ENCODE results near the gene POTEF.
"Not testable (repeated sequence)": the region's sequence is repeated elsewhere in the genome, so short reads cannot be mapped to it uniquely, and the experiment has no call there.

Gene POTEF

DNA sequence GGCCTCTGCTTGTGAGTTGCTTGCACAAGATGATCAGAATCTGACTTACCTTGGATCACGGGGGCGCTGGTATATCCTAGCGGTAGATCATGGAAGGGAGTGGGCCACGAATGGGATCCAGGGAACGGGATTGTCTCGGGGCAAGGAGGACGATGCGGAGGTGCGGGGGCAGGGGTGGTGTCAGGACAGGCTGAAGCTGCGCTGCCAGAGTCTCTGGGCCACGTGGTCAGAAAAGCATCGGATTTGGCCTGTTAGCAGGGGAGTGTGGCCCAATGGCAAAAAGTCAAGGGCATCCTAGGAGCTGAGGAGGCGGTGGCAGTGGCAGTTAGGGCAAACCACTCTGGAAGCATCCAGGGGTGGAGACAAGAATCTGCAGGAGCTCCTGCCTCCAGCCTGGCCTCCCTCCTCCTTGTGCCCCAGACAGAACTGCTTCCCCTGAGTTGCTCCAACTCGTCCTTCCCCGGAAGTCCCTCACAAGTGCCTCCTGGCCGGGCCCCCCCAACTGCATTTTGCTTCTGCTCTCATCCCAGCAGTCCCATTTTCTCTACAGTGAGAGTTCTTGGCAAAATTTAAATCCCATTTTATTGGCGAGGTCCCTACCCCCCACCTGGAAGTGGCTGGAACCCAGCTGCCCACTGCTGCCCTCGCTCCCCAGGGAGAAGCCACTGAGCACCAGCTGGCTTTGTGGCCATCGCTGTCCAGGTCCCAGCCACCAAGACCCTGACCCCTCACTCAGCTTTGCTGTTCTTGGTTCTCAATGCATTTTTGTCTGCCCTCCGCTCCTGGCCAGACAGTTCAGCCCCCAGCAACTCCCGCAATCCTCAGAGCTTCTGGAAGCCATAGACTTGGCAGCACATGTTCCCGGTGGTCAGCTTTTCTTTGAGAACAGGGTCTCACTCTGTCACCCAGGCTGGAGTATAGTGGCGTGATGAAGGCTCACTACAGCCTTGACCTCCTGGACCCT lies 21.4 kb upstream of the POTEF start:
- Histone ChIP-seq H4K8ac (ENCODE audit: low read length) (no peak overlapping the region), H3K79me1 (replicated peaks; ENCODE audit: low read length, poor library complexity, severe bottlenecking) (peaks cover 3% of the 10 kb centered on the region), H2AFZ (ENCODE audit: low read depth, low read length) (no peak overlapping the region), H2AK5ac (ENCODE audit: low read length, severe bottlenecking) (no peak overlapping the region), H2BK120ac (ENCODE audit: low read depth, low read length) (no peak overlapping the region), H3K9ac (ENCODE audit: low read length) (no peak overlapping the region), H3K23ac (ENCODE audit: low read length in 2 of 2) (no peak overlapping the region), H3K4me1 (ENCODE audit: control insufficient read depth, insufficient read depth, low read depth, low read length) (no peaks in the 10 kb centered on the region), H3K4me3 (ENCODE audit: insufficient read depth in 1 of 2, low read depth in 1 of 2, low read length in 2 of 2) (no peak overlapping the region), H2BK5ac (ENCODE audit: low read depth, low read length, poor library complexity, severe bottlenecking) (no peak overlapping the region), H3K4ac (ENCODE audit: low read depth in 1 of 2, low read length in 2 of 2) (no peak overlapping the region), H3K18ac (ENCODE audit: low read depth in 1 of 2, low read length in 2 of 2) (no peak overlapping the region), H3K4me2 (ENCODE audit: low read length, poor library complexity, severe bottlenecking) (no peak overlapping the region), H3K36me3 (ENCODE audit: control insufficient read depth in 1 of 2, insufficient read depth in 2 of 2, low read depth in 1 of 2, low read length in 2 of 2) (peaks cover 10 to 45% of the 10 kb centered on the region in 2 experiments), H3K14ac (ENCODE audit: low read length in 2 of 2) (no peak overlapping the region), H3K27ac (ENCODE audit: low read length, poor library complexity, severe bottlenecking) (no peak overlapping the region), H3K27me3 (ENCODE audit: control insufficient read depth in 1 of 2, insufficient read depth in 1 of 2, low read length in 2 of 2) (no peaks in the 10 kb centered on the region), H4K91ac (ENCODE audit: low read length) (no peak overlapping the region), H3K9me3 (ENCODE audit: control insufficient read depth, low read length) (no peaks in the 10 kb centered on the region), H2BK12ac (ENCODE audit: low read length in 2 of 2) (no peak overlapping the region), H2BK15ac (ENCODE audit: low read depth, poor library complexity, severe bottlenecking) (no peak overlapping the region)
- no peak for DNase-seq
- 95% methylated on average over 23 of the region's 23 CpGs for WGBS

GRCh38 chr2:130148515-130148914 lies 19.5 kb upstream of the POTEF start:
- not testable (repeated sequence) for H3K14ac ChIP-seq (ENCODE audit: low read length in 2 of 2); H2AK5ac ChIP-seq (ENCODE audit: low read length, severe bottlenecking); H2AFZ ChIP-seq (ENCODE audit: low read depth, low read length); H3K4me1 ChIP-seq (ENCODE audit: control insufficient read depth, insufficient read depth, low read depth, low read length); H3K4ac ChIP-seq (ENCODE audit: low read depth in 1 of 2, low read length in 2 of 2); DNase-seq; H3K18ac ChIP-seq (ENCODE audit: low read depth in 1 of 2, low read length in 2 of 2); H3K79me1 ChIP-seq (replicated peaks; ENCODE audit: low read length, poor library complexity, severe bottlenecking); H3K27me3 ChIP-seq (ENCODE audit: control insufficient read depth in 1 of 2, insufficient read depth in 1 of 2, low read length in 2 of 2); H3K23ac ChIP-seq (ENCODE audit: low read length in 2 of 2); H3K27ac ChIP-seq (ENCODE audit: low read length, poor library complexity, severe bottlenecking); H2BK5ac ChIP-seq (ENCODE audit: low read depth, low read length, poor library complexity, severe bottlenecking); H3K9me3 ChIP-seq (ENCODE audit: control insufficient read depth, low read length); H3K4me2 ChIP-seq (ENCODE audit: low read length, poor library complexity, severe bottlenecking); H3K9ac ChIP-seq (ENCODE audit: low read length); H4K8ac ChIP-seq (ENCODE audit: low read length); H3K4me3 ChIP-seq (ENCODE audit: insufficient read depth in 1 of 2, low read depth in 1 of 2, low read length in 2 of 2); H2BK120ac ChIP-seq (ENCODE audit: low read depth, low read length); H2BK15ac ChIP-seq (ENCODE audit: low read depth, poor library complexity, severe bottlenecking); H4K91ac ChIP-seq (ENCODE audit: low read length); H2BK12ac ChIP-seq (ENCODE audit: low read length in 2 of 2)
- WGBS: 100% methylated on average over 2 of the region's 6 CpGs
- peaks cover 6 to 26% of the 10 kb centered on the region in 2 experiments for H3K36me3 ChIP-seq (ENCODE audit: control insufficient read depth in 1 of 2, insufficient read depth in 2 of 2, low read depth in 1 of 2, low read length in 2 of 2)

DNA sequence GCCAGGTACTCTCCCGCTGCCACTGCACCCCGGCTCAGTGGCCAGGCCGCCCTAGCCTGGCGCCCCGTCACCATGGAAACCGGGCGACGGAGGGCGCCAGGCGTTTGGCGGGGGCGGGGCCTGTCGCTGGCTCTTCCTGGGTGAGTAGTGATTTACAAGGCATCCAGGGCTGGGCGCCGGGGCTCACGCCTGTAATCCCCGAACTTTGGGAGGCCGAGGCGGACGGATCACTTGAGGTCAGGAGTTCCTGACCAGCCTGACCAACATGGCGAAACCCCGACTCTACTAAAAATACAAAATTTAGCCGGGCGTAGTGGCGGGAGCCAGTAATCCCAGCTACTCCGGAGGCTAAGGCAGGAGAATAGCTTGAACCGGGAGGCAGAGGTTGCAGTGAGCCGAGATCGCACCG lies 16.0 kb upstream of the POTEF start, which contains the start of gene CCDC74B:
Gene CCDC74B (minus strand): TSS at position 107 of the 409 bp plus-strand sequence. CDS start 116 bp downstream, outside the sequence.
- H3K27ac ChIP-seq (ENCODE audit: low read length, poor library complexity, severe bottlenecking); H2AK5ac ChIP-seq (ENCODE audit: low read length, severe bottlenecking); H3K36me3 ChIP-seq (ENCODE audit: control insufficient read depth in 1 of 2, insufficient read depth in 2 of 2, low read depth in 1 of 2, low read length in 2 of 2); H2BK5ac ChIP-seq (ENCODE audit: low read depth, low read length, poor library complexity, severe bottlenecking); H3K79me1 ChIP-seq (replicated peaks; ENCODE audit: low read length, poor library complexity, severe bottlenecking); H4K8ac ChIP-seq (ENCODE audit: low read length); H2BK120ac ChIP-seq (ENCODE audit: low read depth, low read length); H3K27me3 ChIP-seq (ENCODE audit: control insufficient read depth in 1 of 2, insufficient read depth in 1 of 2, low read length in 2 of 2); H2BK15ac ChIP-seq (ENCODE audit: low read depth, poor library complexity, severe bottlenecking); H3K14ac ChIP-seq (ENCODE audit: low read length in 2 of 2); H3K18ac ChIP-seq (ENCODE audit: low read depth in 1 of 2, low read length in 2 of 2); H3K4ac ChIP-seq (ENCODE audit: low read depth in 1 of 2, low read length in 2 of 2); H4K91ac ChIP-seq (ENCODE audit: low read length); H2BK12ac ChIP-seq (ENCODE audit: low read length in 2 of 2); H3K9me3 ChIP-seq (ENCODE audit: control insufficient read depth, low read length); H3K4me1 ChIP-seq (ENCODE audit: control insufficient read depth, insufficient read depth, low read depth, low read length); H3K23ac ChIP-seq (ENCODE audit: low read length in 2 of 2); H2AFZ ChIP-seq (ENCODE audit: low read depth, low read length): not testable (repeated sequence)
- Histone ChIP-seq H3K9ac (ENCODE audit: low read length) (peak within 1 kb of the TSS; percentile 43), H3K4me3 (ENCODE audit: insufficient read depth in 1 of 2, low read depth in 1 of 2, low read length in 2 of 2) (peak within 1 kb of the TSS in 1 of 2 experiments; percentile 70), H3K4me2 (ENCODE audit: low read length, poor library complexity, severe bottlenecking) (peak within 1 kb of the TSS; percentile 66)
- DNase-seq: peak; percentile 49
- WGBS: 6% methylated on average over 26 of the region's 30 CpGs

DNA sequence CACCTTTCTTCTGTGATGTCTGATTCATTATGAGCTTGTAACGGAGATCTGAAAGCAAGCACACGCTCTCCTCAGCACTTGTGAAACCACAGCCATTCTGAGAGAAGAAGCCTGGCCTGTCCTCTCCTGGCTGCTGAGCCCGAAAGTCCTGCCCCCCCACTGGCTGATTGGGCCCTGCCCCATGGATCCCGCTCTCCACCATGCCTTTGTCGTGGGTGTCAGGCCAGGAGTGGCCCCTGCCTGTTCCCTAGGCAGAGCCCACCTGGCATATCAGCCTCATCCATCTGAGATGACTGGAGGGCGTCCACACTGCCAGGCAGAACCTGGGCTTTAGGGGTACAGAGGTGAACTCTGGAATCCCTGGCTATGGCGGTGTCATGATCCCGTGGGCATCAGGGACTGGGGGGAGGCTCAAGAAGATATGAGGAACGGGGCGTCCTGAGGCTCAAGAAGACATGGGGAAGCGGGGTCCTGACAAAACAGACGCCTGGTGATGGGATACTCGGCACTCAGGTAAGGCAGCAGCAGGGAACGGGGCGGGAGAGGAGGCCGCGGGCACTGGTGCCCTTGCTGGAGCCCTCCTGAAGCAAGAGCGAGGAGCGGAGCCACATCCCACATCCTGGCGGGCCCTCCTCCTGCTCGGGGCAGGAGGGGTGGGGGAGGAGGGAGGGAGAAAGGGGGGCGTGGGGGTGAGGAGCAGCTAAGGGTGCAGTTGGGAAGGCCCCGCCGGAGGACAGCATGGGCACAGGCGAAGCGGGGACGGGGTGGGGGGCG lies 14.4 kb upstream of the POTEF start:
- not testable (repeated sequence) for H2BK120ac ChIP-seq (ENCODE audit: low read depth, low read length); H2BK12ac ChIP-seq (ENCODE audit: low read length in 2 of 2); H3K27ac ChIP-seq (ENCODE audit: low read length, poor library complexity, severe bottlenecking); H3K23ac ChIP-seq (ENCODE audit: low read length in 2 of 2); H3K4ac ChIP-seq (ENCODE audit: low read depth in 1 of 2, low read length in 2 of 2); DNase-seq; H4K8ac ChIP-seq (ENCODE audit: low read length); H4K91ac ChIP-seq (ENCODE audit: low read length); H3K4me2 ChIP-seq (ENCODE audit: low read length, poor library complexity, severe bottlenecking); H3K14ac ChIP-seq (ENCODE audit: low read length in 2 of 2); H3K9ac ChIP-seq (ENCODE audit: low read length); H3K9me3 ChIP-seq (ENCODE audit: control insufficient read depth, low read length); H3K36me3 ChIP-seq (ENCODE audit: control insufficient read depth in 1 of 2, insufficient read depth in 2 of 2, low read depth in 1 of 2, low read length in 2 of 2); H3K27me3 ChIP-seq (ENCODE audit: control insufficient read depth in 1 of 2, insufficient read depth in 1 of 2, low read length in 2 of 2); H2BK5ac ChIP-seq (ENCODE audit: low read depth, low read length, poor library complexity, severe bottlenecking); H3K4me1 ChIP-seq (ENCODE audit: control insufficient read depth, insufficient read depth, low read depth, low read length); H2BK15ac ChIP-seq (ENCODE audit: low read depth, poor library complexity, severe bottlenecking); H3K79me1 ChIP-seq (replicated peaks; ENCODE audit: low read length, poor library complexity, severe bottlenecking); H3K18ac ChIP-seq (ENCODE audit: low read depth in 1 of 2, low read length in 2 of 2); H2AK5ac ChIP-seq (ENCODE audit: low read length, severe bottlenecking); H3K4me3 ChIP-seq (ENCODE audit: insufficient read depth in 1 of 2, low read depth in 1 of 2, low read length in 2 of 2)
- 80% methylated on average over 12 of the region's 28 CpGs for WGBS
- H2AFZ ChIP-seq (ENCODE audit: low read depth, low read length): peak overlapping the region; percentile 4
